Esophagus squamous epithelium (tissue), 4 donors: ENCODE results near the gene E2F4.

Source experiments
- CTCF ChIP-seq, 6 experiments: fragments of 450-650 bp in 4 of 6; fragments of 200-600 bp in 2 of 6; sonication (generic) in 2 of 6; IDR thresholded peaks; one replicate each; pipeline ENCODE4 v1.5.1; 2016 to 2019; ENCODE audit warnings: antibody characterized with exemption in 6 of 6, mild to moderate bottlenecking in 4 of 6, moderate library complexity in 4 of 6
- POLR2A ChIP-seq, 4 donors: fragments of 450-650 bp; IDR thresholded peaks; one replicate each; pipeline ENCODE4 v1.6.1; 2017; ENCODE audit warnings: antibody characterized with exemption in 4 of 4, mild to moderate bottlenecking in 4 of 4, moderate library complexity in 3 of 4

GRCh38 chr16:67190041-67190440 lies 1.9 kb upstream of the E2F4 start, which contains the start of gene EXOC3L1:
- TF ChIP-seq CTCF (IDR thresholded peaks at IDR 0.05) (no peak), POLR2A (IDR thresholded peaks at IDR 0.05) (no peak)
